OCI-LY1 (cell line): ENCODE data around the gene OR1J1.

Source experiments
- H2AFZ ChIP-seq: fragments of 200-600 bp; sonication (generic), shearing (Covaris generic); 2 replicates; pipeline ENCODE4 v1.6.0; 2014; ENCODE audit warnings: antibody characterized with exemption, mild to moderate bottlenecking, low read length
- H3F3A ChIP-seq: fragments of 200-600 bp; sonication (generic), shearing (Covaris generic); 2 replicates; pipeline ENCODE4 v1.6.0; 2014; ENCODE audit warnings: mild to moderate bottlenecking, antibody characterized with exemption, low read length, moderate library complexity; ENCODE audit not compliant: insufficient read depth
- H3K27ac ChIP-seq: fragments of 200-600 bp; sonication (generic); 2 replicates; pipeline ENCODE4 v1.5.1; 2014; ENCODE audit warnings: low read length, mixed run types, mild to moderate bottlenecking, low read depth; ENCODE audit not compliant: poor library complexity, severe bottlenecking
- H3K27me3 ChIP-seq: fragments of 200-600 bp; sonication (generic); 2 replicates; pipeline ENCODE4 v1.6.0; 2014; ENCODE audit warnings: antibody characterized with exemption, mild to moderate bottlenecking, low read length, moderate library complexity; ENCODE audit not compliant: insufficient read depth
- H3K36me3 ChIP-seq: fragments of 200-600 bp; sonication (generic); 2 replicates; pipeline ENCODE4 v1.6.1; 2014; ENCODE audit warnings: mild to moderate bottlenecking, antibody characterized with exemption, low read length, moderate library complexity, mixed read lengths; ENCODE audit not compliant: insufficient read depth
- H3K4me1 ChIP-seq: fragments of 200-600 bp; sonication (generic); 2 replicates; pipeline ENCODE4 v1.5.1; 2014; ENCODE audit warnings: mild to moderate bottlenecking, low read length, moderate library complexity; ENCODE audit not compliant: insufficient read depth, severe bottlenecking
- H3K4me2 ChIP-seq: fragments of 200-600 bp; sonication (generic), shearing (Covaris generic); 2 replicates; pipeline ENCODE4 v1.6.1; 2014; ENCODE audit warnings: low read length
- H3K4me3 ChIP-seq: fragments of 200-600 bp; sonication (generic); 2 replicates; pipeline ENCODE4 v1.5.1; 2014; ENCODE audit warnings: low read length, low read depth, mild to moderate bottlenecking, mixed read lengths; ENCODE audit not compliant: poor library complexity, severe bottlenecking
- H3K79me2 ChIP-seq: fragments of 200-600 bp; shearing (Covaris generic); 2 replicates; pipeline ENCODE4 v1.6.1; 2016; ENCODE audit warnings: mixed run types, low read length, mixed read lengths; ENCODE audit not compliant: insufficient read depth
- H3K9ac ChIP-seq: fragments of 200-600 bp; sonication (generic), shearing (Covaris generic); 2 replicates; pipeline ENCODE4 v1.6.1; 2014; ENCODE audit warnings: mild to moderate bottlenecking, low read length, mixed read lengths
- H3K9me2 ChIP-seq: fragments of 200-600 bp; sonication (generic), shearing (Covaris generic); 2 replicates; pipeline ENCODE4 v1.6.1; 2014; ENCODE audit warnings: low read depth, mild to moderate bottlenecking, low read length, mixed read lengths
- H3K9me3 ChIP-seq: fragments of 200-600 bp; shearing (Covaris generic); 2 replicates; pipeline ENCODE4 v1.6.1; 2014; ENCODE audit warnings: low read length, mixed read lengths
- H4K20me1 ChIP-seq: fragments of 200-600 bp; sonication (generic), shearing (Covaris generic); 2 replicates; pipeline ENCODE4 v1.6.0; 2016; ENCODE audit warnings: mild to moderate bottlenecking, low read length; ENCODE audit not compliant: insufficient read depth
- CTCF ChIP-seq: fragments of 200-600 bp; sonication (generic), shearing (Covaris generic); IDR thresholded peaks from 2 replicates; pipeline ENCODE4 v1.5.1; 2017; ENCODE audit warnings: mild to moderate bottlenecking, antibody characterized with exemption, low read length, moderate library complexity, mixed read lengths
- EZH2 ChIP-seq: fragments of 200-600 bp; sonication (generic), shearing (Covaris generic); IDR thresholded peaks from 2 replicates; pipeline ENCODE4 v1.8.0; 2017; ENCODE audit warnings: borderline replicate concordance, mixed run types, mild to moderate bottlenecking, antibody characterized with exemption, low read length, moderate library complexity, mixed read lengths

Gene OR1J1

GRCh38 chr9:122456123-122456522 lies 21.6 kb downstream of the OR1J1 start:
- no peaks in the 10 kb centered on the region for H3K79me2 ChIP-seq
- no peaks in the 10 kb centered on the region for H3K9me2 ChIP-seq
- no peaks in the 10 kb centered on the region for H3K4me1 ChIP-seq
- no peak overlapping the region for H3K4me3 ChIP-seq
- no peaks in the 10 kb centered on the region for H3K9me3 ChIP-seq
- H3K9ac ChIP-seq: no peak overlapping the region
- H3K36me3 ChIP-seq: no peaks in the 10 kb centered on the region
- H4K20me1 ChIP-seq: no peaks in the 10 kb centered on the region
- H3K27ac ChIP-seq: no peak overlapping the region
- no peak overlapping the region for H3K4me2 ChIP-seq
- TF ChIP-seq EZH2: no peak
- TF ChIP-seq CTCF: no peak
- H3K27me3 ChIP-seq: no peaks in the 10 kb centered on the region
- H3F3A ChIP-seq: no peaks in the 10 kb centered on the region
- no peak overlapping the region; the same call in 1 of the 2 replicates for H2AFZ ChIP-seq

GRCh38 chr9:122453677-122454135 lies 24.0 kb downstream of the OR1J1 start:
- Histone ChIP-seq H3K27me3 (no peaks in the 10 kb centered on the region), H3K79me2 (no peaks in the 10 kb centered on the region), H3K27ac (no peak overlapping the region), H2AFZ (no peak overlapping the region), H3K9me3 (no peaks in the 10 kb centered on the region), H3K9ac (no peak overlapping the region), H3K4me2 (no peak overlapping the region), H3K4me3 (no peak overlapping the region), H3K4me1 (no peaks in the 10 kb centered on the region), H4K20me1 (no peaks in the 10 kb centered on the region), H3F3A (no peaks in the 10 kb centered on the region), H3K9me2 (no peaks in the 10 kb centered on the region), H3K36me3 (no peaks in the 10 kb centered on the region)
- TF ChIP-seq EZH2 (no peak), CTCF (no peak)

GRCh38 chr9:122446819-122447484 lies 30.8 kb downstream of the OR1J1 start:
- no peak overlapping the region for H3K4me2 ChIP-seq
- no peak overlapping the region for H2AFZ ChIP-seq
- TF ChIP-seq CTCF (no peak), EZH2 (no peak)
- no peaks in the 10 kb centered on the region for H3K36me3 ChIP-seq
- H3K9me2 ChIP-seq: no peaks in the 10 kb centered on the region
- H3K9ac ChIP-seq: no peak overlapping the region
- no peaks in the 10 kb centered on the region for H4K20me1 ChIP-seq
- no peaks in the 10 kb centered on the region for H3K79me2 ChIP-seq
- H3K27ac ChIP-seq: no peak overlapping the region
- H3K4me3 ChIP-seq: no peak overlapping the region
- H3K4me1 ChIP-seq: no peaks in the 10 kb centered on the region
- no peaks in the 10 kb centered on the region for H3F3A ChIP-seq
- no peaks in the 10 kb centered on the region for H3K9me3 ChIP-seq
- peaks cover 10% of the 10 kb centered on the region; the same call in 1 of the 2 replicates for H3K27me3 ChIP-seq
